B cell (primary cell): ENCODE data around the gene TP53AIP1. TPM values are rescaled to one million over a fixed set of nuclear protein-coding genes. Genes with fewer than 3 reads are reported as not detected.

ENCODE experiments used
- ATAC-seq: fragments of 200-7000 bp; cut with Tn5 transposase; one replicate; pipeline ENCODE4 v1.10.0; 2021; ENCODE audit warnings: low read depth, mild to moderate bottlenecking, moderate number of reproducible peaks, moderate library complexity
- CTCF ChIA-PET: fragments of 350-600 bp; sonication (Branson Sonifier 250); formaldehyde crosslinking; loops from one replicate; lab custom pipeline; 2021; ENCODE audit warnings: antibody characterized with exemption, inconsistent platforms; lab: Charles Lee
- POLR2A ChIA-PET: fragments of 350-600 bp; sonication (Branson Sonifier 250); formaldehyde crosslinking; loops from one replicate; lab custom pipeline; 2021; ENCODE audit warnings: antibody characterized with exemption; lab: Charles Lee
- DNase-seq: peaks from one replicate; pipeline ENCODE4 v3.0.0; 2013
- H2AFZ ChIP-seq: 2 replicates; pipeline ENCODE4 v1.6.1; 2012; ENCODE audit warnings: mild to moderate bottlenecking, low read depth, low read length; ENCODE audit not compliant: insufficient read depth, poor library complexity, severe bottlenecking
- H3K27ac ChIP-seq, 2 donors: 1 replicate in 1 of 2; 2 replicates in 1 of 2; pipeline ENCODE4 v1.5.1; 2012 to 2013; ENCODE audit warnings: low read length in 2 of 2, mild to moderate bottlenecking in 2 of 2, moderate library complexity in 1 of 2
- H3K27me3 ChIP-seq, 4 experiments: fragments of 200-600 bp in 1 of 4; sonication (generic) in 1 of 4; replicated peaks in 1 of 4; 1 replicate in 2 of 4; 2 replicates in 2 of 4; pipeline versions ENCODE4 v1.6.1 to v1.7.0; 2013 to 2016; ENCODE audit warnings: low read length in 3 of 4, mild to moderate bottlenecking in 2 of 4, mixed read lengths in 1 of 4, moderate library complexity in 1 of 4; ENCODE audit not compliant: insufficient read depth in 4 of 4, control insufficient read depth in 3 of 4; ENCODE audit errors: control extremely low read depth in 1 of 4
- H3K36me3 ChIP-seq, 2 experiments: replicated peaks in 1 of 2; 1 replicate in 1 of 2; 2 replicates in 1 of 2; pipeline versions ENCODE4 v1.6.1 to v1.7.1; 2013; ENCODE audit warnings: low read length in 1 of 2; ENCODE audit not compliant: insufficient read depth in 2 of 2, control insufficient read depth in 1 of 2; ENCODE audit errors: control extremely low read depth in 1 of 2, extremely low read depth in 1 of 2
- H3K4me1 ChIP-seq, 2 donors: fragments of 200-600 bp in 1 of 2; sonication (generic) in 1 of 2; 1 replicate in 1 of 2; 2 replicates in 1 of 2; pipeline versions ENCODE4 v1.5.1 to v1.6.1; 2013 to 2017; ENCODE audit warnings: low read length in 2 of 2; ENCODE audit not compliant: control insufficient read depth in 2 of 2, insufficient read depth in 2 of 2
- H3K4me2 ChIP-seq: replicated peaks from 2 replicates; pipeline ENCODE3; 2012; ENCODE audit warnings: mild to moderate bottlenecking, low read depth, low read length; ENCODE audit not compliant: poor library complexity, severe bottlenecking
- H3K4me3 ChIP-seq, 5 experiments: fragments of 200-600 bp in 1 of 5; sonication (generic) in 1 of 5; 1 replicate in 3 of 5; 2 replicates in 2 of 5; pipeline versions ENCODE4 v1.5.1 to v1.7.0; 2011 to 2016; ENCODE audit warnings: low read length in 4 of 5, mild to moderate bottlenecking in 4 of 5, low read depth in 2 of 5, control low read depth in 1 of 5, moderate library complexity in 1 of 5; ENCODE audit not compliant: insufficient read depth in 1 of 5; ENCODE audit errors: control extremely low read depth in 1 of 5, extremely low read depth in 1 of 5
- H3K79me2 ChIP-seq: fragments of 200-600 bp; sonication (generic); one replicate; pipeline ENCODE4 v1.6.0; 2016; ENCODE audit warnings: low read length; ENCODE audit not compliant: control insufficient read depth, insufficient read depth
- H3K9ac ChIP-seq: fragments of 200-600 bp; sonication (generic); 2 replicates; pipeline ENCODE4 v1.6.1; 2017; ENCODE audit warnings: mild to moderate bottlenecking, low read length, moderate library complexity
- H3K9me3 ChIP-seq, 3 donors: one replicate each; pipeline versions ENCODE4 v1.6.1 to v1.7.1; 2013; ENCODE audit warnings: low read length in 2 of 3; ENCODE audit not compliant: control insufficient read depth in 2 of 3, insufficient read depth in 1 of 3; ENCODE audit errors: control extremely low read depth in 1 of 3
- H4K20me1 ChIP-seq: 2 replicates; pipeline ENCODE4 v1.6.0; 2012; ENCODE audit warnings: mild to moderate bottlenecking, low read length; ENCODE audit not compliant: insufficient read depth, control insufficient read depth, poor library complexity, severe bottlenecking
- H3K27ac Mint-ChIP-seq: one replicate; pipeline ENCODE4 v1.8.0; 2021; ENCODE audit warnings: mixed read lengths
- H3K27me3 Mint-ChIP-seq: one replicate; pipeline ENCODE4 v1.8.0; 2021; ENCODE audit warnings: mixed read lengths
- H3K4me1 Mint-ChIP-seq: one replicate; pipeline ENCODE4 v1.8.0; 2021; ENCODE audit warnings: mixed read lengths
- H3K4me3 Mint-ChIP-seq: one replicate; pipeline ENCODE4 v1.8.0; 2021; ENCODE audit warnings: mixed read lengths
- H3K9me3 Mint-ChIP-seq: one replicate; pipeline ENCODE4 v1.8.0; 2022; ENCODE audit warnings: mixed read lengths; ENCODE audit not compliant: insufficient read depth
- EZH2 ChIP-seq: IDR thresholded peaks from 2 replicates; pipeline ENCODE4 v1.6.1; 2012; ENCODE audit warnings: borderline replicate concordance, low read depth, mild to moderate bottlenecking, moderate library complexity, low read length; ENCODE audit not compliant: insufficient read depth, poor library complexity, severe bottlenecking
- WGBS: methylation state at CpG from one replicate; pipeline ENCODE4 v1.1.5; 2013; ENCODE audit warnings: missing lambda C conversion rate; ENCODE audit not compliant: insufficient coverage; 5-methylcytosine and 5-hydroxymethylcytosine counted together
- intact Hi-C: fragments of 100-400 bp; cut with micrococcal nuclease; formaldehyde crosslinking; loops from one replicate; pipeline ENCODE4 v1.10.0; 2022
- polyA plus RNA-seq: library from polyadenylated mRNA; depleted of rRNA; stranded (reverse); fragments of >200 nt; gene quantifications from 2 replicates; pipeline ENCODE4 v1.2.3, GENCODE V29; 2012
- total RNA-seq, 2 donors: library from RNA; stranded (reverse); fragments of 120-200 nt in 1 of 2; gene quantifications; 1 replicate in 1 of 2; 2 replicates in 1 of 2; pipeline versions ENCODE4 v1.2.3 to v1.2.4, GENCODE V29; 2013 to 2022
- TF ChIP-seq, protein P1 (sequence below): fragments of 200-600 bp; IDR thresholded peaks from one replicate; pipeline ENCODE4 v1.8.0; 2022; ENCODE audit warnings: antibody characterized with exemption, mild to moderate bottlenecking

Gene TP53AIP1
- total and polyA plus RNA-seq, 2 donors (not counting 1 experiment from before 2014, with no cell fraction given), result 0.04 to 0.12 TPM

GRCh38 chr11:128936606-128937251 lies 5.9 kb downstream of the TP53AIP1 start:
- Mint-ChIP-seq H3K4me3 (no peak overlapping the region), H3K27ac (no peak overlapping the region), H3K27me3 (peaks cover 28% of the 10 kb centered on the region), H3K4me1 (no peaks in the 10 kb centered on the region), H3K9me3 (no peaks in the 10 kb centered on the region)
- TF ChIP-seq EZH2, result no peak
- TF ChIP-seq, protein P1, sequence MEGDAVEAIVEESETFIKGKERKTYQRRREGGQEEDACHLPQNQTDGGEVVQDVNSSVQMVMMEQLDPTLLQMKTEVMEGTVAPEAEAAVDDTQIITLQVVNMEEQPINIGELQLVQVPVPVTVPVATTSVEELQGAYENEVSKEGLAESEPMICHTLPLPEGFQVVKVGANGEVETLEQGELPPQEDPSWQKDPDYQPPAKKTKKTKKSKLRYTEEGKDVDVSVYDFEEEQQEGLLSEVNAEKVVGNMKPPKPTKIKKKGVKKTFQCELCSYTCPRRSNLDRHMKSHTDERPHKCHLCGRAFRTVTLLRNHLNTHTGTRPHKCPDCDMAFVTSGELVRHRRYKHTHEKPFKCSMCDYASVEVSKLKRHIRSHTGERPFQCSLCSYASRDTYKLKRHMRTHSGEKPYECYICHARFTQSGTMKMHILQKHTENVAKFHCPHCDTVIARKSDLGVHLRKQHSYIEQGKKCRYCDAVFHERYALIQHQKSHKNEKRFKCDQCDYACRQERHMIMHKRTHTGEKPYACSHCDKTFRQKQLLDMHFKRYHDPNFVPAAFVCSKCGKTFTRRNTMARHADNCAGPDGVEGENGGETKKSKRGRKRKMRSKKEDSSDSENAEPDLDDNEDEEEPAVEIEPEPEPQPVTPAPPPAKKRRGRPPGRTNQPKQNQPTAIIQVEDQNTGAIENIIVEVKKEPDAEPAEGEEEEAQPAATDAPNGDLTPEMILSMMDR, result no peak
- intact Hi-C loops, result no loop called here
- Histone ChIP-seq H3K79me2 (no peaks in the 10 kb centered on the region), H2AFZ (no peak overlapping the region), H3K9ac (no peak overlapping the region), H3K36me3 (no peaks in the 10 kb centered on the region), H3K4me3 (no peak overlapping the region), H3K4me2 (no peak overlapping the region), H4K20me1 (no peaks in the 10 kb centered on the region), H3K4me1 (no peaks in the 10 kb centered on the region), H3K9me3 (peaks cover 0 to 22% (median 0%) of the 10 kb centered on the region in 3 donors), H3K27me3 (peaks cover 0 to 23% (median 0%) of the 10 kb centered on the region in 4 experiments), H3K27ac (no peak overlapping the region)
- ATAC-seq (no peak), DNase-seq (no peak)
- 92% methylated on average over 12 of the region's 16 CpGs for WGBS
- CTCF ChIA-PET, result no interaction called here
- POLR2A ChIA-PET, result no interaction called here

DNA sequence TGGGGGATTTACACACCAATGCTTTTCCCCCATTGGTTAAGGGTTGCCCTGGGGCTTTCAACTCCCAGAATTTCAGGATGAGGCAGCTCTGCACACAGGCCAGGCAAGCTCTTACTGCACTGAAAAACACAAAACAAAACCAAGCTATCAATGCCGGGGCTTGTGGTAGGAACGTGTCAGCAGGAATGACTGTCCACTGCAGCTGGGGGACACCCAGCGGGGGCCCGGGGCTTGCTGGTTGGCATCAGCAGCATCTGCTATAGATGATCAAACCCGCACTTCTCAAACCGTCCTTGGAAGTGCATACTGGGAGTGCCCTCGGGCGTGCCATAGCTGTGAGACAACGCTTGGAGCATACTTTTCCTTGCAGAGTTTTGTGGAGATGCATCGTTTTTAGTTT lies 7.7 kb downstream of the TP53AIP1 start:
- TF ChIP-seq, protein P1, result no peak
- no peak for TF ChIP-seq EZH2
- 86% methylated on average over 10 of the region's 10 CpGs for WGBS
- no peak overlapping the region for H3K4me3 Mint-ChIP-seq
- no peaks in the 10 kb centered on the region for H3K79me2 ChIP-seq
- H3K4me3 ChIP-seq, result no peak overlapping the region
- CTCF ChIA-PET, result interaction anchor here (1.5 kb wide), 1 partner anchor 22 kb away, joined by 4 read pairs; no protein-coding TSS in a partner anchor
- H3K4me2 ChIP-seq, result no peak overlapping the region
- no peak overlapping the region for H3K27ac ChIP-seq
- no peaks in the 10 kb centered on the region for H4K20me1 ChIP-seq
- no peak overlapping the region for H3K9ac ChIP-seq
- peaks cover 25% of the 10 kb centered on the region for H3K27me3 Mint-ChIP-seq
- POLR2A ChIA-PET, result no interaction called here
- no peak for ATAC-seq
- H2AFZ ChIP-seq, result no peak overlapping the region
- peaks cover 0 to 27% (median 0%) of the 10 kb centered on the region in 4 experiments for H3K27me3 ChIP-seq
- H3K27ac Mint-ChIP-seq, result no peak overlapping the region
- no peaks in the 10 kb centered on the region for H3K4me1 Mint-ChIP-seq
- no peaks in the 10 kb centered on the region for H3K36me3 ChIP-seq
- H3K4me1 ChIP-seq, result no peaks in the 10 kb centered on the region
- intact Hi-C loops, result no loop called here
- DNase-seq, result no peak
- H3K9me3 ChIP-seq, result peaks cover 0 to 16% (median 0%) of the 10 kb centered on the region in 3 donors
- no peaks in the 10 kb centered on the region for H3K9me3 Mint-ChIP-seq
